GM19035 (cell line): ENCODE data around the gene EDARADD.
"Not testable (repeated sequence)": the region's sequence is repeated elsewhere in the genome, so short reads cannot be mapped to it uniquely, and the experiment has no call there.

Source experiments
- ATAC-seq: cut with Tn5 transposase; IDR thresholded peaks from one replicate; pipeline ENCODE4 v1.9.1; 2021; ENCODE audit not compliant: unreplicated experiment

EDARADD gene

DNA sequence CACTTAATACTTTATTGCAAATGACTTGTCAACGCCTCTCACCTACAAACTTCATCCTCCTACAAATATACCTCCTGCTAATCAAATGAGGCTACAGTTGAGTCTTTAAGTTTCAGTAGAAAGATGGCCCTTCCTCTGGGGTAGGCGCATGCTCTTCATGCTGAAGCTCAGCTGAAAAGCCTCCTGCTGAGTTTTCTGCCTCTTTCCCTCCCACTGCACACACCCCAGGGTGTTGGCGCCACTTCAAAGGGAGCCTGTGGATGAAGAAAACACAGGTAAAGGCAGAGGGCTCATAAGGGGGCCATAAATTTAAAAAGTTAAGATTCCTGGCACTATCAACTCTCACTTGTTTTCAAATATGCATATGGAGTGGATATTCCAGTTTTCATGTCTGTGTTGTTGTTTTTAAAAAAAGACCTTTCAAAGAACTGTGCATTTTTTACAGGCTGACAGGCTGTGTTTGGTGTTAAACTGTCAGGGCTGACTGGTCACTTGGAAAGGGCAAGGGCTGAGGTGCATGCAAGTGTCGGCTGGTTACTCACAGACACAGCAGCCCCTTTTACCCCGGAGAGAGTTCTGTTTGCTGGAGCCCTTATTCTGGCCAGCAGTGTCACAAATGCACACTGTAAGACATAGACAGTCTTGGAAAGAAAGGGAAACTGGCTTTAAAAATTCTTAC, 86.8 kb downstream of the EDARADD start:
- ATAC-seq: no peak

- ATAC-seq: no peak
These were observed 90.4 kb downstream of the EDARADD start for GRCh38 chr1:236484310-236484971.

- no peak for ATAC-seq
These were observed 92.4 kb downstream of the EDARADD start for GRCh38 chr1:236486356-236487002.

- not testable (repeated sequence) for ATAC-seq
These were observed 95.1 kb downstream of the EDARADD start for GRCh38 chr1:236489161-236489560.

DNA sequence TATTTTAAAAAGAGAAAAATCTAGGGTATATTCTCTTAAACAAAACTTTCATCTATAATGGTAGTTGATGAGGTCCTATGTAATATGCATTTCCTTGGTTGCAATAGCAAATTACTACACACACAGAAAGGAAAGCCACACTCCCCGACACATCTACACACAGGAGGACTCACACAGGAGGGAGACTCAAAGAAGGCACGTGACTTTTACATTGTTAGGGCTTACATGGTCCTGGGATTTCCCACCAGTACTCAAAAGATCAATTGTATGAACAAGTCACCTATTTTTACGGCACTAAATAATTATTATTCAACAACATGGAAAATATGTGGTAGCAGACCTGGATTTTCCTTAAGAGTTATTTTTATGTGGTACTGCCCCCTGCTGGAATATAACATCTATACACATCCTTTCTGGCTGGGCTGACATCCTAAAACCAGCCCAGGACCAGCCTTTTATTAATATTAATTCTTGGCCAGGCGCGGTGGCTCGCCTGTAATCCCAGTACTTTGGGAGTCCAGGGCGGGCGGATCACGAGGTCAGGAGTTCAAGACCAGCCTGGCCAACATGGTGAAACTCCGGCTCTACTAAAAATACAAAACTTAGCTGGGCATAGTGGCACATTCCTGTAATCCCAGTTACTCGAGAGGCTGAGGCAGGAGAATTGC, 95.8 kb downstream of the EDARADD start:
- no peak for ATAC-seq

DNA sequence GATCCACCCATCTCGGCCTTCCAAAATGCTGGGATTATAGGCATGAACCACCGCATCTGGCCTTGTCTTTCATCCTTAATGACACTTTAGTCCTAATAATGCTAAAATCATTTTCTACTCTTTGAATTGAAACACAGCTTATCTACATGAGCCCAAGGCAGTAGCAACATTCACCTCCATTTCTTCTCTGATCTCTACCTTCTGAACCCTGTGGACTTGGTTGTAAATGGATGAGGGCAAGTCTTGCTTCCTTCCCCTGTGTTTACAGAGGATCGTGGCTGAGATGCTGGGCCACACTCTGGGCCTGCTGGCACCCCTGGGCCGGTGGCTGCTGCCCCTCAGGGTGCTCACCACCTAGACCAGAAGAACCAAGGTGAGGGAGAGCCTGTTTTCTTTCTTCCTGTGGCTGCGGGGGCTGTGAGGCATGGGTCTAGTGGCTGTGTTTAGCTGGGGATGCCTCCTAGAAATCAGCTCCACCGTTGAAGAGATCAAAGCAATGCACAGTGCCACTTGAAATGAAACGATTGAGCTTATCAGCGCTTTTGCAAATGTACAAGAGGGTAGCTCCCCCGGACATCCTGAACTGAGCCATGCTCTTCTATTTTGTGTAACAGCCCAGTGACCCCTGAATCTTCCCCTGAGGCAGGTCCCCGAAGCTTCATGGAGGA, 97.5 kb downstream of the EDARADD start:
- no peak for ATAC-seq

- no peak for ATAC-seq
These were observed 98.3 kb downstream of the EDARADD start for GRCh38 chr1:236492378-236492777.

- no peak for ATAC-seq
These were observed 100.0 kb downstream of the EDARADD start for GRCh38 chr1:236494082-236494481.

DNA sequence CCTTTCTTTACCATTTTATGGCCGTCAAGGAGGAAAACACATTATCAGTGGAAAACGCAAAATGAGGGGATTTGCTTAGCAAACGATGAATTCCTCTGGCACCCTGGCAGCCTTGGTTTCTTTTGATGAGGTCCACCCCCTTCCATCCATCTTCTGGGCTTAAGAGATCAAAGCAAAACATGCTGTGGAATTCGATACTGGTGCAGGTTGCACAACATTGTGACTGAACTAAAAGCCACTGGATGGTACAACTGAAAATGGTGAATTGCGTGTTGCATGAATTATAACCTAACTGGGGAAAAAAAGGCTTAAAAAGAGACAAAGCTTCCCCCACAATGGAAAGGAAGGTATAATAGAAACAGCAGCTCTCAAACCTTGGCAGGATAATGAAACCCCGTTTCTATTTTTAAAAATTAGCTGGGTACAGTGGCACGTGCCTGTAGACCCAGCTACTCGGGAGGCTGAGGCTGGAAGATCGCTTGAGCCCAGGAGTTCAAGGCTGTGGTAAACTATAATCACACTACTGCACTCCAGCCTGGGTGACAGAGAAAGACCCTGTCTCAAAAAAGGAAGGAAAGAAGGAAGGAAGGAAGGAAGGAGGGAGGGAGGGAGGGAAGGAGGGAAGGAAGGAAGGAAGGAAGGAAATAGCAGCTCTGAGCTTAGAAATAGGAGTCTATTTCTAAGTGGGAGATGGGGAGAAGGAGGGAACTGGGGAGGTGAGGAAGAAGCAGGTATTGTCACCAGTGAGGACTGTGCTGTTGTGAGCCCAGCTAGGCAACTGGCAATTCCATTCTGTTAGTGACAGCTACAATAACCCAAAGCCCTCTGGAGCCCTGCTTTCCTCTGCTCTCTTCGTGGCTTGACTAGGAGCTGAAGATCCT, 100.7 kb downstream of the EDARADD start:
- no peak for ATAC-seq

DNA sequence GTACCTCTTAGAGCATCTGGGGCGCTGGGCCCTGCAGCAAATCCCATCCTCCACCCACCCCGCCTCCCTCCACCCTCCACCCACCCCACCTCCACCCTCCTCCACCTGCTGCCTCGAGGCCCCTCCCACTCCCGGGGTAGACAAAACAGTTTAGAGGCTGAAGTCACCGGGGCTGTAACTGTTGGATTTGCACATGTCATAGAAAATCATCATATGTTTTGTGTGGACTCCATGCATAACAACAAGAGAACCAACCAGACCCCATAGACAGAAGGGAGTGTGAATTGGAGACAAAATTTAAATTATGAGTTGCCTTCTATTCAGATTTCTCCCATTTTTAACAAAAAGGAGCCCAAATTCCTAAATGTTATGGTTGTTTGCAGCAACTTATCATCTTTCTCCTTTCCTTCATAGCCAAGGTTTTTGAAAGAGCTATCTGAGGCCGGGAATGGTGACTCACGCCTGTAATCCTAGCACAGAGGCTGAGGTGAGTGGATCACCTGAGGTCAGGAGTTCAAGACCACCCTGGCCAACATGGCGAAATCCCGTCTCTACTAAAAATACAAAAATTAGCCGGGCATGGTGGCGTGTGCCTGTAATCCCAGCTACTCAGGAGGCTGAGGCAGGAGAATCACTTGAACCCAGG, 101.5 kb downstream of the EDARADD start:
- no peak for ATAC-seq

DNA sequence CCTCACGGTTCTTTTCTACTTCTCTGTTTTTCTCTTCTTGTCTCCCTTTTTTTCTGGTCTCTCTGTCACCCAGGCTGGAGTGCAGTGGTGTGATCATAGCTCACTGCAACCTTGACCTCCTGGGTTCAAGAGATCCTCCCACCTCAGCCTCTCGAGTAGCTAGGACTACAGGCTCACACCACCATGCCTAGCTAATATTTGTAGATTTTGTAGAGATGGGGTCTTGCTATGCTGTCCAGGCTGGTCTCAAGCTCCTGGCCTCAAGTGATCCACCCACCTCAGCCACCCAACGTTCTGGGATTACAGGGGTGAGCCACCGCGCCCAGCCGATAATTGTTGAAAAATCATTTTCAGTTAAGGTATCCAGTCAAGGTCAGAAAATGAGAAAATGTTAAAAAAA, 103.8 kb downstream of the EDARADD start:
- ATAC-seq: no peak

GRCh38 chr1:236501093-236501492, 107.0 kb downstream of the EDARADD start:
- ATAC-seq: no peak

DNA sequence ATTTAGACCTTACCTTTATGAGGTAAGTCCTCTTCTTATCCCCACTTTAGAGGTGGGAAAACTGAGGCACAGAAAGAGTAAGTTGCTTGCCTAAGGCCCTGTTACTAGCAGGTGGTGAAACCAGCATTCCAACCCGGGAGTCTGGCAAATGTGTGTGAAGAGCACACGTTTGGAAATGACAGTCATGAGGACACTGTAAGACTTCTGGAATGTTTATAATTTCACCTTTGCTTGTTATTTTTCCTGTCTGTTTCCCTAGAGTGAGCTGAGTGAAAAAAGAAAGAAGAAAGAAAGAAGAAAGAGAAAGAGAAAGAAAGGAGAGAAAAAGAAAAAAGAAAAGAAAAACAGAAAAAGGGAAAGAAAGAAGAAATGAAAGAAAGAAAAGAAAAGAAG, 108.5 kb downstream of the EDARADD start:
- ATAC-seq: no peak

DNA sequence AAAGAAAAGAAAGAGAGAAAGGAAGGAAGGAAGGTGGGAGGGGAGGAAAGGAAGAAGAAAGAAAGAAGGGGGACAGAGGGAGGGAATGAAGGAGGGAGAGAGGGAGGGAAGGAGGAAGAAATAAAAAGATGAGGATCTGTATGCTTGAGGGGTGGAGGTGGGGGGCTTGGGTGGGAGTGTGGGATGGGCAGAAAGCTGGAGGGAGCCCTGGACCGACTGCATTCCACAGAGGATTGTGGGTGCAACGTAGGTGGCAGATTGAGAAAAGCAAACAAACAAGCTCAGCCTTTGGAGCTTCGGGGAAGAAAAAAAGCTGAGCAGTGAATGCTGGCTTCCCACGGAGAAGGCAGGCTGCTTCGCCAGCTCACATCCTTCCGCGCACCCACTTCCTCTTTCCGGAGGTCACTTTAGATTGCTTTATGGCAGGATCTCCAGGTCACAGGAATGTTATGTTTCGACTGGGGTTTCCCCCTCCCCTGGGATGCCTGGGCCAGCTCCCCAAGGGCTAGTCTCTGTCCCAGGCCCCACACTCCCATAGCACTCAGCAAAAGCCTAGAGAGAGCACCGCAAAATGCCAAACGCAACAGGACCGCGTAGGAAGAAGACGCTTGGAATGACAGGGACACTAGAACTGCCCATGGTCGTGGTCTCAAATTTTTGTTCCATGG, 109.0 kb downstream of the EDARADD start:
- no peak for ATAC-seq

- not testable (repeated sequence) for ATAC-seq
These were observed 110.3 kb downstream of the EDARADD start for GRCh38 chr1:236504338-236504737.

DNA sequence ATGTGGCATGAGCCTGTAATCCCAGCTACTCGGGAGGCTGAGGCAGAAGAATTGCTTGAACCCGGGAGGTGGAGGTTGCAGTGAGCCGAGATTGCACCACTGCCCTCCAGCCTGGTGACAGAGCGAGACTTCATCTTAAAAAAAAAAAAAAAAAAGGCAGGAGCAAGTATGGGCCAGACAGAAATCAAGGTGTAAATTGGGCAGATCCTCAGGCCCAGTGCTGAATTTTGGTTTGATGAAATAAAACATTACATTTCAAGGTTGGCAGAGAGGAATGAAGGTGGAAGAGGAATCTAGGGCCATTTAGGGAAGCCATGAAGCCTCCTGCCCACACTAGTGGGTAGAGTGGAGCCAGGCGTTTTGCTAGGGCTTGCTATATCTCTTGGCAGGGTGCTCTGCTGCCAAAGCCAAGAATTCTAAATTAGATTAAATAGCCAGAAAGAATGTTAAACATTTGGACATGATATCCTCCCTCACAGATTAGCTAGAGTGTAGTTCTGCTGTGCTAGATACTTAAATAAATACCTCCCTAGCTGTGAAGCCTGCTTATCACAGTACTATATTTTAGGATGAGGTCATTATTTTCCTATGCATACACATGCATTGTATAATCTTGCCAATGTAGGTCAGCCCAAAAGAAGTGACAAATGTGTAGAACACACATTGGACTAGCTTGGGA, 113.1 kb downstream of the EDARADD start:
- no peak for ATAC-seq

- no peak for ATAC-seq
These were observed 114.5 kb downstream of the EDARADD start for GRCh38 chr1:236508593-236509027.

GRCh38 chr1:236509203-236509602, 115.1 kb downstream of the EDARADD start:
- ATAC-seq: no peak
